Occipital lobe (tissue), 3 donors: ENCODE data around the gene MESP1. TPM values are rescaled to one million over a fixed set of nuclear protein-coding genes. Genes with fewer than 3 reads are reported as not detected.

ENCODE experiments used
- DNase-seq: peaks from one replicate; lab custom pipeline; 2025; lab: John Stamatoyannopoulos, UW
- small RNA-seq: library from RNA; depleted of rRNA; stranded (forward); fragments of <200 nt; gene quantifications from one replicate; pipeline ENCODE3, GENCODE V24; 2014
- total RNA-seq: library from RNA; depleted of rRNA; stranded (reverse); fragments of >200 nt; gene quantifications from one replicate; pipeline ENCODE4 v1.2.3, GENCODE V29; 2014

Gene MESP1
- total RNA-seq, 1 donor from 2014 or later: 1.6 TPM

GRCh38 chr15:89731275-89731674 is 19.8 kb downstream of the MESP1 start:
- DNase-seq: no peak

DNA sequence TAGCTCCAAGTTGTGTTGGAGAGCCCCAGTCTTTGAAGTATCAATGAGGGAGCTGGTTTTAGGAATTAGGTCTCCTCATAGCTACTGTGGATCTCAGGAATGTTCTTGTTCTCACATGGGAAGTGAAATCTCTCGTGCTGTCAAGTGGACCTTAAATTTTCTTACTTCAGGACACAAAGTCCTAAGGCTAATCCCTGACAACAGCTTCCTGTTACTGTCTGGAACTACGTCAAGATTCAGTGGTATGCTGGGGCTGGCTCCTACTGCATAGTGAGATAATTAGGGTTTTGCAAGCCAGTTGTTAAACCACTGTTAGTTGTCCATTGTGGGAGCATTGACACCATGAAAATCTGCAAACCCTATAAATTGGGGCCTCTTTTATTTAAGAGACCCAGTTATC is 22.8 kb downstream of the MESP1 start:
- no peak for DNase-seq

DNA sequence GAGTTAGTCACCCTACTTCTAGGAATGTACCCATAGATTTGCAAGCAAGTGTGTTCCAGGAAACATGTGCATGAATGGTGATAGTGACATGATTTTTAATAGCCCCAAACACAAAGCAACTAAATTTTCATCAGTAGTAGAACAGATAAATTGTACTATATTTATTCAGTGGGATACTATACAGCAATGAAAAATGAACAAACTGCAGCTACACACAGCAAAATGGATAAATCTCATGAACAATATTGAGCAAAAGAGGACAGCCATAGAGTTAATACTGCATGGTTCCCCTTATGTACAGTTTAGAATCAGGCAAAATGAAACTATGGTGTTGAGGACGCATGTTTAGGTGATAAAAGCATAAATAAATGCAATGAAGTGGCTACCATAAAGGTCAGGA is 26.0 kb downstream of the MESP1 start:
- no peak for DNase-seq

DNA sequence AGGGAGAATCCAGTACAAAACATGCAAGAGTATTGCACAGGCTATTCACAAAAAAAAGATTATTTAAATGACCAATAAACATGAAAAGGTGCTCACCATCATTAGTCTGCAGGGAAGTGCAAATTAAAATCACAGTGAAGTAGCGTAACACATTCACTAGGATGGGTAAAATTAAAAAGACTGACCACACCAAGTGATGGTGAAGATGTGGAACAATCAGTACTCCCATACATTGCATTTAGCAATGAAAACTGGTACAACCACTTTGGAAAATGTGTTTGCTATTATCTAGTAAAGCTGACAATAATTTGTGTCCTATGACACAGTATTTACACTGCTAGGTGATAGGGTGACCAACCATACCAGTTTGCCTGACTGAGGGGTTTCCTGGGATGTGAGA is 26.4 kb downstream of the MESP1 start:
- no peak for DNase-seq

- DNase-seq: no peak
Observed at GRCh38 chr15:89723031-89723430, 28.0 kb downstream of the MESP1 start.

- no peak for DNase-seq
Observed at GRCh38 chr15:89714775-89715174, 36.3 kb downstream of the MESP1 start.

GRCh38 chr15:89707577-89707976 is 43.5 kb downstream of the MESP1 start:
- no peak for DNase-seq

DNA sequence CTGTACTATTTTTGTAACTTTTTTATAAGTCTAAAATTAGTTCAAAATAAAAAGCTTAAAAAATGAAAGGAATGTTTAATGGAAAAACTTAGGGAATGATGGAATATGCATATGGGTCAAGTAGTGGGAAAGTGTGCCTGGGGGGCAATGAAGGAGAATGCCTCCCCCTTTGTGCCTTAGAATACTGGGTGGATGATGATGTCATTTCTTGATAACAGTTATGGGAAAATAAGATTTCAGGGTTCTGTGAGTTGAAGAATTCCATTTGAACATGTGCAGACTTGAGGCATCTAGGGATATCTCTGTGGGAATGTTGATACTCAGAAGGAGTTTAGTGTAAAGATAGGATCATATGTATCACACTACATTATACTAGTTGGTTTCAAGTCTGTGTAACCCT is 46.6 kb downstream of the MESP1 start:
- no peak for DNase-seq

Small RNA genes lying within 50 kb of the gene (small RNA-seq; reads per million reads assigned to genes)
- gene RNU6-132P: not detected

Other genes starting within 250 kb of the MESP1 start
- 0.62 TPM for gene TICRR, start 175.8 kb downstream of the MESP1 start, total RNA-seq
- gene KIF7, start 95.8 kb downstream of the MESP1 start, total RNA-seq: 5.1 TPM
- gene PLIN1, start 71.9 kb downstream of the MESP1 start, total RNA-seq: 0.47 TPM
- 14.5 TPM for gene PEX11A, start 60.5 kb downstream of the MESP1 start, total RNA-seq
- 0.31 TPM for gene WDR93, start 60.4 kb downstream of the MESP1 start, total RNA-seq
- not detected for gene MESP2, start 25.1 kb upstream of the MESP1 start, total RNA-seq
- 0.16 TPM for gene ANPEP, start 63.6 kb upstream of the MESP1 start, total RNA-seq
- 47.7 TPM for gene AP3S2, start 142.7 kb upstream of the MESP1 start, total RNA-seq
- gene ARPIN, start 161.7 kb upstream of the MESP1 start, total RNA-seq: 15.9 TPM